ENCODE data around the gene AP5S1. TPM values are rescaled to one million over a fixed set of nuclear protein-coding genes. Genes with fewer than 3 reads are reported as not detected.

Gene AP5S1, protein sequence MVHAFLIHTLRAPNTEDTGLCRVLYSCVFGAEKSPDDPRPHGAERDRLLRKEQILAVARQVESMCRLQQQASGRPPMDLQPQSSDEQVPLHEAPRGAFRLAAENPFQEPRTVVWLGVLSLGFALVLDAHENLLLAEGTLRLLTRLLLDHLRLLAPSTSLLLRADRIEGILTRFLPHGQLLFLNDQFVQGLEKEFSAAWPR
- polyA plus RNA-seq: 10 to 100 TPM in 3 of 4 donors, 1 to 10 TPM in 1; 8.5 to 14.7 (median 12.0) TPM
- long read RNA-seq, donor 1, full-length matches to known transcripts: 8 of 8 reads
- long read RNA-seq, donor 1, partial matches to known transcripts: 0 of 8 reads
- long read RNA-seq, donor 1, other reads (novel, unspliced or antisense): 0 of 8 reads
- long read RNA-seq, donor 2, full-length matches to known transcripts: 1 of 1 reads
- long read RNA-seq, donor 2, partial matches to known transcripts: 0 of 1 reads
- long read RNA-seq, donor 2, other reads (novel, unspliced or antisense): 0 of 1 reads
- long read RNA-seq, donor 3, full-length matches to known transcripts: 2 of 2 reads
- long read RNA-seq, donor 3, partial matches to known transcripts: 0 of 2 reads
- long read RNA-seq, donor 3, other reads (novel, unspliced or antisense): 0 of 2 reads
- long read RNA-seq, donor 4: 0 reads
- long read RNA-seq, donor 5: 0 reads
- long read RNA-seq, donor 6, partial matches to known transcripts: 0 of 1 reads
- long read RNA-seq, donor 6, other reads (novel, unspliced or antisense): 0 of 1 reads
- long read RNA-seq, donor 7, full-length matches to known transcripts: 8 of 8 reads
- long read RNA-seq, donor 7, partial matches to known transcripts: 0 of 8 reads
- long read RNA-seq, donor 7, other reads (novel, unspliced or antisense): 0 of 8 reads
- long read RNA-seq, donor 8, full-length matches to known transcripts: 2 of 2 reads
- long read RNA-seq, donor 8, partial matches to known transcripts: 0 of 2 reads
- long read RNA-seq, donor 8, other reads (novel, unspliced or antisense): 0 of 2 reads
- long read RNA-seq, donor 9: 0 reads
- long read RNA-seq, donor 10, full-length matches to known transcripts: 3 of 3 reads
- long read RNA-seq, donor 10, partial matches to known transcripts: 0 of 3 reads
- long read RNA-seq, donor 10, other reads (novel, unspliced or antisense): 0 of 3 reads

- Histone ChIP-seq H3K27ac (ENCODE audit: low read depth in 1 of 3, low read length in 2 of 3) (peak within 1 kb of the TSS; percentile 98 to 100 (median 99)), H3K36me3 (ENCODE audit: control insufficient read depth in 3 of 3, insufficient read depth in 2 of 3, low read depth in 1 of 3, low read length in 3 of 3) (peaks cover 6 to 30% (median 16%) of the 10 kb centered on the region in 3 donors), H3K27me3 (ENCODE audit: control insufficient read depth in 3 of 3, insufficient read depth in 3 of 3, low read length in 3 of 3) (no peaks in the 10 kb centered on the region), H3K4me3 (ENCODE audit: low read depth in 1 of 3, low read length in 3 of 3) (peak within 1 kb of the TSS; percentile 66 to 91 (median 70)), H3K9me3 (ENCODE audit: control insufficient read depth in 2 of 2, insufficient read depth in 1 of 2, low read depth in 1 of 2, low read length in 1 of 2) (no peaks in the 10 kb centered on the region), H3K4me1 (ENCODE audit: control insufficient read depth in 3 of 3, insufficient read depth in 2 of 3, low read depth in 1 of 3, low read length in 2 of 3) (peaks cover 0 to 24% (median 4%) of the 10 kb centered on the region in 3 donors)
- FAIRE-seq: no peak
- 0% methylated on average over 80 to 96 of the region's 96 CpGs for WGBS, 3 donors
- DNase-seq: peak; percentile 96 to 99
Measured at GRCh38 chr20:3820048-3820900, at the start of gene AP5S1. Gene AP5S1, plus strand, starts transcription at chr20:3820547. Its CDS starts 1,571 bp downstream, at chr20:3822118.

- H3K27ac ChIP-seq (ENCODE audit: low read depth in 1 of 3, low read length in 2 of 3): no peak overlapping the region
- WGBS, 3 donors: 75 to 84% (median 84%) methylated on average over 7 of the region's 7 CpGs
- H3K9me3 ChIP-seq (ENCODE audit: control insufficient read depth in 2 of 2, insufficient read depth in 1 of 2, low read depth in 1 of 2, low read length in 1 of 2): peaks cover 0 to 6% of the 10 kb centered on the region in 2 donors
- peaks cover 0 to 11% (median 1%) of the 10 kb centered on the region in 3 donors for H3K4me1 ChIP-seq (ENCODE audit: control insufficient read depth in 3 of 3, insufficient read depth in 2 of 3, low read depth in 1 of 3, low read length in 2 of 3)
- no peak for FAIRE-seq
- DNase-seq: no peak
- H3K27me3 ChIP-seq (ENCODE audit: control insufficient read depth in 3 of 3, insufficient read depth in 3 of 3, low read length in 3 of 3): no peaks in the 10 kb centered on the region
- H3K36me3 ChIP-seq (ENCODE audit: control insufficient read depth in 3 of 3, insufficient read depth in 2 of 3, low read depth in 1 of 3, low read length in 3 of 3): no peaks in the 10 kb centered on the region
- H3K4me3 ChIP-seq (ENCODE audit: low read depth in 1 of 3, low read length in 3 of 3): no peak overlapping the region
Measured at GRCh38 chr20:3771552-3772058, 48.7 kb upstream of the AP5S1 start.

- FAIRE-seq (no peak), DNase-seq (no peak)
- Histone ChIP-seq H3K4me1 (ENCODE audit: control insufficient read depth in 3 of 3, insufficient read depth in 2 of 3, low read depth in 1 of 3, low read length in 2 of 3) (peaks cover 0 to 21% (median 5%) of the 10 kb centered on the region in 3 donors), H3K9me3 (ENCODE audit: control insufficient read depth in 2 of 2, insufficient read depth in 1 of 2, low read depth in 1 of 2, low read length in 1 of 2) (peaks cover 0 to 12% of the 10 kb centered on the region in 2 donors), H3K27ac (ENCODE audit: low read depth in 1 of 3, low read length in 2 of 3) (no peak overlapping the region), H3K4me3 (ENCODE audit: low read depth in 1 of 3, low read length in 3 of 3) (no peak overlapping the region), H3K36me3 (ENCODE audit: control insufficient read depth in 3 of 3, insufficient read depth in 2 of 3, low read depth in 1 of 3, low read length in 3 of 3) (no peaks in the 10 kb centered on the region), H3K27me3 (ENCODE audit: control insufficient read depth in 3 of 3, insufficient read depth in 3 of 3, low read length in 3 of 3) (peaks cover 0 to 32% (median 0%) of the 10 kb centered on the region in 3 donors)
- WGBS, 3 donors: 90 to 91% (median 91%) methylated on average over 4 of the region's 4 CpGs
Measured at GRCh38 chr20:3775457-3776108, 44.8 kb upstream of the AP5S1 start.

DNA sequence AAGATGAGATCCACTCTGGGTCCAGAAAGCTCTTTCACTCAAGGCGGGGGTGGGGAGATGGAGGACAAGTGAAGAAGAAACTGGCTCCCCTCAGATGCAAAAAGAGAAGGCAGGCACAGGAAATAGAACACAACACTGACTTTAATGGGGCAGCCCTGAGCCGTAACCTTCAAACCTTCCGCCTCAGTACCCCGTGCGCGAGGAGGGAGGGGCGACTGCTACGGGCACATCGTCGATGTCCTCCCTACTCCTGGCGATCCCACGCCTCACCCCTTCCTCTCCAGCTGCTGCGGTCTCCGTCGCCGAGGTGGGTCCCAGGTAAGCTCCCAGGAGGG lies 43.0 kb upstream of the AP5S1 start:
- peak overlapping the region; percentile 34 to 62 (median 41) for H3K4me3 ChIP-seq (ENCODE audit: low read depth in 1 of 3, low read length in 3 of 3)
- H3K4me1 ChIP-seq (ENCODE audit: control insufficient read depth in 3 of 3, insufficient read depth in 2 of 3, low read depth in 1 of 3, low read length in 2 of 3): peaks cover 0 to 38% (median 5%) of the 10 kb centered on the region in 3 donors
- DNase-seq (no peak), FAIRE-seq (no peak)
- peaks cover 0 to 32% (median 0%) of the 10 kb centered on the region in 3 donors for H3K27me3 ChIP-seq (ENCODE audit: control insufficient read depth in 3 of 3, insufficient read depth in 3 of 3, low read length in 3 of 3)
- peaks cover 0 to 5% (median 0%) of the 10 kb centered on the region in 3 donors for H3K36me3 ChIP-seq (ENCODE audit: control insufficient read depth in 3 of 3, insufficient read depth in 2 of 3, low read depth in 1 of 3, low read length in 3 of 3)
- no peak overlapping the region for H3K27ac ChIP-seq (ENCODE audit: low read depth in 1 of 3, low read length in 2 of 3)
- peaks cover 0 to 12% of the 10 kb centered on the region in 2 donors for H3K9me3 ChIP-seq (ENCODE audit: control insufficient read depth in 2 of 2, insufficient read depth in 1 of 2, low read depth in 1 of 2, low read length in 1 of 2)
- WGBS, 3 donors: 9 to 11% (median 10%) methylated on average over 16 of the region's 16 CpGs

DNA sequence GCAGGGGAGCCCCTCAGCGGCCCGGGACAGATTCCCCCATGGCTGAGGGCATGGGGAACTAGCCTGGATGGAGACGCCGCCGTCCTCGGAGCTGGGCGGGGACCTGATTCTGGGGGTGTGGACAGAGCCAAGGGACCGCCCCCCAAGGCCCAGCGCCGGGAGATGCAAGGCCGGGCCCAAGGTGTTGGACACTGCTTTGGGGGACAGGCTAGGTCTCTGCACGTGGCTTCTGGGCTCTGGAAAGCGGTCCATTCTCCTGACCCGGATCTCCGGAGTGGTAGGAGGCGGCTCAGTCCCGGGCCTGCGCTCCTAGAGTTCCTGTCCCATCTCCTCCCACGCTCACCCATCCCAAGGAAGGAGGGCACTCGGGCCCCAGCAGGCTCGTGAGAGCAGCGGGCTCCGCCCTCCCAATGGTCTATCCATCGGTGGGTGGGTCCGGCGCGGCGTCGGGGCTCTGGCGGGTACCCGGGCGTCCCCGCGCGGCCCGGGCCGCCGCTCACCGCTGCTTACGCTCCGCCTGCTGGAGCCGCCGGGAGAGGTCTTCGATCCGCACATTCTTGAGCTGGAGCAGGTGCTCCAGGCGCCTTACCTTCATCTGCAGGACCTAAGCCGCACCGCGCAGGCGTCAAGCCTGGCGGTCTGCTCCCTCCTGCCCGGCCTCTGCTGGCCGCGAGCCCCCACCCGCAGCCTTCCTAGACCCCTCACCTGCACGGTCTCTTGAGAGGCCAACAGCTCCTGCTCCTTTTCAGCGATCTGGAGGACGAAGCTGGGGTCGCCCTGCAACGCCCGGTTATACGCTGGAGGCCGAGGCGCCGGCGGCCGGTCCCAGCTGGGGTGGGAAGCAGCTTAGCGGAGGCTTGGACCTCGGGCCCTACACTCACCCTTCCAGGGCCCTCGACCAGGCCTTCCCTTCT lies 42.4 kb upstream of the AP5S1 start:
- no peak overlapping the region for H3K27ac ChIP-seq (ENCODE audit: low read depth in 1 of 3, low read length in 2 of 3)
- WGBS, 3 donors: 2 to 3% (median 2%) methylated on average over 60 to 70 of the region's 70 CpGs
- DNase-seq: peak; percentile 30 to 63

GRCh38 chr20:3778976-3779375 lies 41.4 kb upstream of the AP5S1 start:
- no peak overlapping the region for H3K27ac ChIP-seq (ENCODE audit: low read depth in 1 of 3, low read length in 2 of 3)
- 26 to 34% (median 28%) methylated on average over 11 to 18 of the region's 18 CpGs for WGBS, 3 donors
- H3K9me3 ChIP-seq (ENCODE audit: control insufficient read depth in 2 of 2, insufficient read depth in 1 of 2, low read depth in 1 of 2, low read length in 1 of 2): peaks cover 0 to 12% of the 10 kb centered on the region in 2 donors
- no peak for FAIRE-seq
- peaks cover 0 to 32% (median 0%) of the 10 kb centered on the region in 3 donors for H3K27me3 ChIP-seq (ENCODE audit: control insufficient read depth in 3 of 3, insufficient read depth in 3 of 3, low read length in 3 of 3)
- no peak for DNase-seq
- H3K4me3 ChIP-seq (ENCODE audit: low read depth in 1 of 3, low read length in 3 of 3): no peak overlapping the region
- H3K36me3 ChIP-seq (ENCODE audit: control insufficient read depth in 3 of 3, insufficient read depth in 2 of 3, low read depth in 1 of 3, low read length in 3 of 3): peaks cover 0 to 20% (median 0%) of the 10 kb centered on the region in 3 donors
- H3K4me1 ChIP-seq (ENCODE audit: control insufficient read depth in 3 of 3, insufficient read depth in 2 of 3, low read depth in 1 of 3, low read length in 2 of 3): peaks cover 0 to 52% (median 5%) of the 10 kb centered on the region in 3 donors

More for the DNA sequence above, 42.4 kb upstream of the AP5S1 start:
- Histone ChIP-seq H3K27me3 (ENCODE audit: control insufficient read depth in 3 of 3, insufficient read depth in 3 of 3, low read length in 3 of 3) (peaks cover 0 to 32% (median 0%) of the 10 kb centered on the region in 3 donors), H3K4me1 (ENCODE audit: control insufficient read depth in 3 of 3, insufficient read depth in 2 of 3, low read depth in 1 of 3, low read length in 2 of 3) (peaks cover 0 to 45% (median 5%) of the 10 kb centered on the region in 3 donors), H3K4me3 (ENCODE audit: low read depth in 1 of 3, low read length in 3 of 3) (peak overlapping the region; percentile 34 to 62 (median 41)), H3K36me3 (ENCODE audit: control insufficient read depth in 3 of 3, insufficient read depth in 2 of 3, low read depth in 1 of 3, low read length in 3 of 3) (peaks cover 0 to 11% (median 0%) of the 10 kb centered on the region in 3 donors), H3K9me3 (ENCODE audit: control insufficient read depth in 2 of 2, insufficient read depth in 1 of 2, low read depth in 1 of 2, low read length in 1 of 2) (peaks cover 0 to 12% of the 10 kb centered on the region in 2 donors)
- no peak for FAIRE-seq
